Glutamatergic neuron (in vitro differentiated cells): ENCODE measurements around the gene LYPD8. TPM values are rescaled to one million over a fixed set of nuclear protein-coding genes. Genes with fewer than 3 reads are reported as not detected.

Experiments used
- DNase-seq: peaks from one replicate; pipeline ENCODE4 v3.0.0; 2022
- H3K27ac Mint-ChIP-seq: one replicate; pipeline ENCODE4 v1.8.0; 2020; ENCODE audit warnings: mild to moderate bottlenecking, mixed read lengths, inconsistent platforms; ENCODE audit not compliant: unreplicated experiment
- H3K27me3 Mint-ChIP-seq: one replicate; pipeline ENCODE4 v1.8.0; 2020; ENCODE audit warnings: mild to moderate bottlenecking, moderate library complexity, mixed read lengths, inconsistent platforms; ENCODE audit not compliant: unreplicated experiment
- H3K36me3 Mint-ChIP-seq: one replicate; pipeline ENCODE4 v1.8.0; 2020; ENCODE audit warnings: mild to moderate bottlenecking, mixed read lengths, inconsistent platforms; ENCODE audit not compliant: unreplicated experiment
- H3K4me1 Mint-ChIP-seq: one replicate; pipeline ENCODE4 v1.8.0; 2020; ENCODE audit warnings: mild to moderate bottlenecking, low read depth, mixed read lengths, inconsistent platforms; ENCODE audit not compliant: unreplicated experiment
- H3K4me3 Mint-ChIP-seq: one replicate; pipeline ENCODE4 v1.8.0; 2020; ENCODE audit warnings: mild to moderate bottlenecking, mixed read lengths, inconsistent platforms; ENCODE audit not compliant: unreplicated experiment
- H3K9me3 Mint-ChIP-seq: one replicate; pipeline ENCODE4 v1.8.0; 2020; ENCODE audit warnings: mild to moderate bottlenecking, moderate library complexity, mixed read lengths, inconsistent platforms; ENCODE audit not compliant: unreplicated experiment
- CTCF ChIP-seq: fragments of 200-600 bp; sonication (generic); IDR thresholded peaks from one replicate; pipeline ENCODE4 v1.5.0; 2021; ENCODE audit not compliant: partially characterized antibody, unreplicated experiment
- total RNA-seq: library from RNA; stranded (reverse); fragmentation: NEBNext Ultra II Directional; extraction: Animal tissue kit (Norgen Biotek cat#: 25700); gene quantifications from one replicate; pipeline ENCODE4 v1.2.1, GENCODE V29; 2021; ENCODE audit not compliant: unreplicated experiment

Gene LYPD8
- total RNA-seq, 1 donor from 2014 or later: not detected

GRCh38 chr1:248703674-248704073, 51.9 kb downstream of the LYPD8 start:
- Mint-ChIP-seq H3K27ac (no peak overlapping the region), H3K36me3 (peaks cover 15% of the 10 kb centered on the region), H3K4me1 (no peaks in the 10 kb centered on the region), H3K9me3 (peaks cover 4% of the 10 kb centered on the region), H3K4me3 (no peak overlapping the region), H3K27me3 (no peaks in the 10 kb centered on the region)
- DNase-seq: no peak
- TF ChIP-seq CTCF: no peak

GRCh38 chr1:248702714-248703113, 52.8 kb downstream of the LYPD8 start, which contains the start of gene OR14I1:
Gene OR14I1, minus strand, starts transcription at chr1:248702766.
- DNase-seq: no peak
- Mint-ChIP-seq H3K4me1 (no peaks in the 10 kb centered on the region), H3K4me3 (no peak within 1 kb of the TSS), H3K27ac (no peak within 1 kb of the TSS), H3K36me3 (peaks cover 15% of the 10 kb centered on the region), H3K27me3 (no peaks in the 10 kb centered on the region), H3K9me3 (peaks cover 8% of the 10 kb centered on the region)
- TF ChIP-seq CTCF: no peak

GRCh38 chr1:248699099-248699498, 56.5 kb downstream of the LYPD8 start:
- H3K27me3 Mint-ChIP-seq: peaks cover 6% of the 10 kb centered on the region
- H3K9me3 Mint-ChIP-seq: peaks cover 13% of the 10 kb centered on the region
- no peak overlapping the region for H3K27ac Mint-ChIP-seq
- H3K36me3 Mint-ChIP-seq: peaks cover 7% of the 10 kb centered on the region
- TF ChIP-seq CTCF: no peak
- no peaks in the 10 kb centered on the region for H3K4me1 Mint-ChIP-seq
- H3K4me3 Mint-ChIP-seq: no peak overlapping the region
- DNase-seq: no peak

GRCh38 chr1:248697907-248698306, 57.7 kb downstream of the LYPD8 start:
- no peak overlapping the region for H3K4me3 Mint-ChIP-seq
- H3K27ac Mint-ChIP-seq: no peak overlapping the region
- H3K27me3 Mint-ChIP-seq: peaks cover 9% of the 10 kb centered on the region
- H3K9me3 Mint-ChIP-seq: peaks cover 17% of the 10 kb centered on the region
- H3K4me1 Mint-ChIP-seq: no peaks in the 10 kb centered on the region
- DNase-seq: no peak
- H3K36me3 Mint-ChIP-seq: peaks cover 7% of the 10 kb centered on the region
- no peak for TF ChIP-seq CTCF

- Mint-ChIP-seq H3K36me3 (peaks cover 12% of the 10 kb centered on the region), H3K9me3 (peaks cover 21% of the 10 kb centered on the region), H3K27me3 (peaks cover 11% of the 10 kb centered on the region), H3K27ac (no peak overlapping the region), H3K4me1 (no peaks in the 10 kb centered on the region), H3K4me3 (no peak overlapping the region)
- TF ChIP-seq CTCF: no peak
- DNase-seq: no peak
Measured at GRCh38 chr1:248696774-248697173, 58.8 kb downstream of the LYPD8 start.
